Jurkat, Clone E6-1 (cell line): Measurements from ENCODE around the gene LIMD2.

Source experiments
- DNase-seq: peaks from one replicate; pipeline ENCODE4 v3.0.0-alpha.2; 2011; ENCODE audit warnings: low read depth, low spot score
- H3K4me3 ChIP-seq: 2 replicates; pipeline ENCODE4 v1.5.1; 2011; ENCODE audit warnings: mild to moderate bottlenecking, low read length, control low read depth, moderate library complexity

Gene LIMD2

GRCh38 chr17:63647065-63647725 is 52.7 kb downstream of the LIMD2 start:
- DNase-seq: no peak
- no peak overlapping the region for H3K4me3 ChIP-seq

- DNase-seq: no peak
- H3K4me3 ChIP-seq: no peak overlapping the region
These were observed 53.5 kb downstream of the LIMD2 start for GRCh38 chr17:63646488-63646806.
